Erythroblast (primary cell): ENCODE measurements around the gene LGALS7B.
"Not testable (repeated sequence)": the region's sequence is repeated elsewhere in the genome, so short reads cannot be mapped to it uniquely, and the experiment has no call there.

Experiments
- DNase-seq, 2 experiments: peaks; one replicate each; lab custom pipeline; 2025; lab: John Stamatoyannopoulos, UW
- GATA1 ChIP-seq: IDR thresholded peaks from 2 replicates; pipeline ENCODE4 v1.6.1; 2011; ENCODE audit warnings: low read depth, mild to moderate bottlenecking, control low read depth, low read length, moderate library complexity
- POLR2A ChIP-seq: IDR thresholded peaks from 2 replicates; pipeline ENCODE4 v1.6.1; 2011; ENCODE audit warnings: mild to moderate bottlenecking, low read length

The LGALS7B gene

GRCh38 chr19:38801359-38802095 lies 12.5 kb downstream of the LGALS7B start:
- TF ChIP-seq GATA1 (no peak), POLR2A (no peak)

GRCh38 chr19:38803543-38803942 lies 14.5 kb downstream of the LGALS7B start:
- TF ChIP-seq POLR2A (no peak), GATA1 (no peak)
- DNase-seq: no peak

More at GRCh38 chr19:38801359-38802095, 12.5 kb downstream of the LGALS7B start:
- no peak for DNase-seq

GRCh38 chr19:38805180-38805579 lies 16.2 kb downstream of the LGALS7B start:
- no peak for DNase-seq
- TF ChIP-seq GATA1: no peak
- no peak for TF ChIP-seq POLR2A

GRCh38 chr19:38806371-38806770 lies 17.4 kb downstream of the LGALS7B start:
- DNase-seq: no peak
- no peak for TF ChIP-seq POLR2A

GRCh38 chr19:38807374-38808098 lies 18.5 kb downstream of the LGALS7B start:
- not testable (repeated sequence) for DNase-seq

- TF ChIP-seq GATA1 (no peak), POLR2A (no peak)
- no peak for DNase-seq
These were observed 19.7 kb downstream of the LGALS7B start for GRCh38 chr19:38808741-38809140.

GRCh38 chr19:38809592-38810252 lies 20.7 kb downstream of the LGALS7B start:
- TF ChIP-seq GATA1 (no peak), POLR2A (no peak)
- DNase-seq: no peak

- no peak for DNase-seq
- TF ChIP-seq POLR2A (no peak), GATA1 (no peak)
These were observed 23.2 kb downstream of the LGALS7B start for GRCh38 chr19:38812009-38812840.

- no peak for TF ChIP-seq GATA1
- no peak for TF ChIP-seq POLR2A
These were observed 23.9 kb downstream of the LGALS7B start, which contains the start of gene LGALS4 for GRCh38 chr19:38812841-38813320. Gene LGALS4 (minus strand): TSS chr19:38812945. CDS start chr19:38812886, 59 bp downstream.

GRCh38 chr19:38813323-38813722 lies 24.3 kb downstream of the LGALS7B start:
- TF ChIP-seq GATA1: no peak
- no peak for TF ChIP-seq POLR2A
- DNase-seq: no peak

More at GRCh38 chr19:38812841-38813320, 23.9 kb downstream of the LGALS7B start, which contains the start of gene LGALS4:
- DNase-seq: no peak

GRCh38 chr19:38813932-38814331 lies 24.9 kb downstream of the LGALS7B start:
- not testable (repeated sequence) for DNase-seq

GRCh38 chr19:38815059-38816001 lies 26.3 kb downstream of the LGALS7B start:
- no peak for DNase-seq
- TF ChIP-seq GATA1: no peak
- no peak for TF ChIP-seq POLR2A
